Dendritic cell treated with granulocyte-macrophage colony-stimulating factor and Interleukin-4, amounts not matched to agents 40 ng/mL and 50 ng/mL, for 4 days (primary cell): ENCODE data around the gene GTF2H3.
"Not testable (repeated sequence)": the region's sequence is repeated elsewhere in the genome, so short reads cannot be mapped to it uniquely, and the experiment has no call there.

Source experiments
- H3K27ac Mint-ChIP-seq: one replicate; pipeline ENCODE4 v1.8.0; 2022; ENCODE audit warnings: mild to moderate bottlenecking, mixed read lengths
- H3K27me3 Mint-ChIP-seq: one replicate; pipeline ENCODE4 v1.8.0; 2022; ENCODE audit warnings: mild to moderate bottlenecking, mixed read lengths
- H3K36me3 Mint-ChIP-seq: one replicate; pipeline ENCODE4 v1.8.0; 2022; ENCODE audit warnings: low read depth, mixed read lengths
- H3K4me1 Mint-ChIP-seq: one replicate; pipeline ENCODE4 v1.8.0; 2022; ENCODE audit warnings: low read depth, mixed read lengths
- H3K4me3 Mint-ChIP-seq: one replicate; pipeline ENCODE4 v1.8.0; 2022; ENCODE audit warnings: mild to moderate bottlenecking, moderate library complexity, mixed read lengths
- H3K9me3 Mint-ChIP-seq: one replicate; pipeline ENCODE4 v1.8.0; 2022; ENCODE audit warnings: mixed read lengths
- intact Hi-C: fragments of 100-400 bp; cut with micrococcal nuclease; formaldehyde crosslinking; loops from one replicate; pipeline ENCODE4 v1.15.0; 2022

The GTF2H3 gene

DNA sequence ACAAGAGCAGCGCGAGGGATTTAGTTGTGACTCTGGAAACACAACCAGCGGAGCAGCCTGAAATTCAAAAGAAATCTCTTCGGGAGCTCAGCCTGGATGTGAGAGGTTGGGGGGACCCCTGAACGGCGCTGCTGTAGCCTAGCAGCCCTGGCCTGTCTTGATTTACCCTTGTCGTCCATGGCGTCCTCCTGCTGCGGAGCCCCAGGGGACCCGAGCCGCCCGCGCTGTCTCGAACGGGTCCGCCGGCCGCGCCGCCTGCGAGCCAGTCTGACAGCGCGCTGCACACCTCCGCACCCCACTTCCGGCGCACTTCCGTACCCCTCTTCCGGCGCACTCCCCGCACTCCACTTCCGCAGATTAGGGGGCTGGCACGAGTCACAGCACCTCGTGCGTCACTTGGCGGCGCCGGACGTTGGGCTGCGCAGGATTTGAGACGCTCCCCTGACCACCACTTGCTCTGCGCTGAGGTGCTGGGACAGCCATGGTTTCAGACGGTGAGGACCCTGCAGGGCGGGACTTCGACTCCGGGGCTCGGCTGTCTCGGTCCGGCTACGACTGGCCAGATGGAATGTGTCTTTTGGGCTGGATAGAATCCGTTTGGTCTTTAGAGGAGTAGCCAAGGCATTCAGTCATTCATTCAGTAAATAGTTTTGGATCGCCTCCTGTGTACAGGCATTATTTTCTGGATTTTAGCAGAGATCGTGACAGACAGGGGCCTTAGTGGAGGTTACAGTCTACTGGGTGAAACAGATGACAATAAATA lies at the start of gene GTF2H3, which contains the start of gene EIF2B1:
GTF2H3 (plus strand) TSS at position 451 of the 763 bp plus-strand sequence; CDS start at position 482, 31 bp downstream.
EIF2B1 (minus strand) TSS at position 308 of the 763 bp plus-strand sequence; CDS start at position 179, 129 bp downstream.
- Mint-ChIP-seq H3K27ac (peak within 1 kb of the TSS; percentile 98), H3K4me3 (peak within 1 kb of the TSS; percentile 96), H3K4me1 (peaks cover 20% of the 10 kb centered on the region), H3K9me3 (no peaks in the 10 kb centered on the region), H3K36me3 (peaks cover 55% of the 10 kb centered on the region), H3K27me3 (no peaks in the 10 kb centered on the region)
- intact Hi-C loops: loop anchor here (1.0 kb wide), 1 partner anchor 32 kb away; no protein-coding TSS in a partner anchor

DNA sequence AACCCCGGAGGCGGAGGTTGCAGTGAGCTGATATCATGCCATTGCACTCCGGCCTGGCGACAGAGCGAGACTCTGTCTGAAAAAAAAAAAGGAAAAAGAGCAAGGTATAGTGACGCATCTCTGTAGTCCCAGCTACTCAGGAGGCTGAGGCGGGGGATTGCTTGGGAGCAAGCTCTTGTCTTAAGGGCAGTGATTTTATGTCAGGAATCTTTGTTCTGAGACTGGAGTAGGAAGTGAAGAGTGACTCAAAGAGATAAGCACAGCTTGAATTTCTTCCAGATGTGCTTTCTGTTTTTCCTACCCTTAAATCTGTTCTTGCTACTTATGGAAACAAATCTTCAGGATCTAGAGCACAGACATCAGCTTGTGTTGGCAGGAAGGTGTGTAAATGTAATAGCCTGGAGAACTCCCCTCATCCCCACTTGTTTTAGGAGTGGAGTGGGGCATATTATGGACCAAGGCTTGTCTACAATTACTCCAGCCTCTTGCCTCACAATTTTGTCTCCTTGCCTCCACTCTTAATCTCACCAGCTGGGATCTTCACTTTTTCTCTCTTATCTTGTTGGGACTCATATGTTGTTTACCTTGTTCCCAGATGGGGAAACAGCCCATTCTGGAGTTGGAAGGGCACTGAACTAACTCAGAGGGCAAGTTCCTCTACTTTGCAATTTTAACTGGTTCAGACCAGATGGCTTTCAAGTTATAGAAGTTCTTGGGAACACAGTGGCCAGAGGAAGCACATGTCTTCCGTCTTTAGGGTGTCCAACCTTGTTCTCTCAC lies 41.7 kb upstream of the GTF2H3 start:
- no peaks in the 10 kb centered on the region for H3K9me3 Mint-ChIP-seq
- peaks cover 96% of the 10 kb centered on the region for H3K36me3 Mint-ChIP-seq
- intact Hi-C loops: no loop called here
- no peak overlapping the region for H3K27ac Mint-ChIP-seq
- peaks cover 35% of the 10 kb centered on the region for H3K4me1 Mint-ChIP-seq
- H3K27me3 Mint-ChIP-seq: no peaks in the 10 kb centered on the region
- H3K4me3 Mint-ChIP-seq: no peak overlapping the region

DNA sequence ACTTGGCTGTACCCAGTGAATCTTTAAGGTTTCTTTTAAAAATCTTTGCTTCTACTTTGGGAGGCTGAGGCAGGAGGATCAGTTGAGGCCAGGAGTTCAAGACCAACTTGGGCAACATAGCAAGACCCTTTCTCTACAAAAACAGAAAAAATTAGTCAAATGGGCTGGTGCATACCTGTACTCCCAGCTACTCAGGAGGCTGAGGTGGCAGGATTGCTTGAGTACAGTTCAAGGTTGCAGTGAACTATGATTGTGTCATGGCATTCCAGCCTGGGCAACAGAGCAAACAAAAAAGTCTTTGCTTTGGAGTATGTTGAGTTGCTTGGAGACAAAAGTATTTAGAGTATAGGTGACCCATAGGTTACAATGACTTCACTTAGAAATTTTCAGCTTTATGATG lies 37.9 kb upstream of the GTF2H3 start:
- no peaks in the 10 kb centered on the region for H3K9me3 Mint-ChIP-seq
- no peak overlapping the region for H3K27ac Mint-ChIP-seq
- H3K4me1 Mint-ChIP-seq: peaks cover 19% of the 10 kb centered on the region
- intact Hi-C loops: no loop called here
- H3K36me3 Mint-ChIP-seq: peaks cover 77% of the 10 kb centered on the region
- H3K4me3 Mint-ChIP-seq: no peak overlapping the region
- no peaks in the 10 kb centered on the region for H3K27me3 Mint-ChIP-seq

DNA sequence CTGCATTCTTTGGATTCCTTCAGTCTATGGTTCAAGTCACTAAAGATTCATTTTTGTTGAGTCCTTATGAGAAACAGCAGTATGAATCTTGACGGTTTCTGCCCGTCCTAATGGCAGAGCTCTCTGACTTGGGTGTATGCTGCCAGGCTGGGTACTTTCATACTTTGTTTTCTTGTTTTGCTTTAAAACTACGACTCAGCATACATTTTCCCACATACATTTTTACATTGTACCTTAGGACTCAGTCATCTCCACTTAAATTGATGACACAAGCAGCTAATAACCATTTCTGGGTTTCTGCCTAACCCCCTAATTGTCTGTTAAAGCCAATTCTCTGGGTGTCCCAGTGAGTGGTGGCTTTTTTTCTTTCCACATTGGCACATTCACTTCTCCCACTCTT lies 36.5 kb upstream of the GTF2H3 start:
- H3K4me1 Mint-ChIP-seq: peaks cover 10% of the 10 kb centered on the region
- no peak overlapping the region for H3K27ac Mint-ChIP-seq
- no peaks in the 10 kb centered on the region for H3K27me3 Mint-ChIP-seq
- H3K9me3 Mint-ChIP-seq: no peaks in the 10 kb centered on the region
- peaks cover 70% of the 10 kb centered on the region for H3K36me3 Mint-ChIP-seq
- intact Hi-C loops: no loop called here
- no peak overlapping the region for H3K4me3 Mint-ChIP-seq

DNA sequence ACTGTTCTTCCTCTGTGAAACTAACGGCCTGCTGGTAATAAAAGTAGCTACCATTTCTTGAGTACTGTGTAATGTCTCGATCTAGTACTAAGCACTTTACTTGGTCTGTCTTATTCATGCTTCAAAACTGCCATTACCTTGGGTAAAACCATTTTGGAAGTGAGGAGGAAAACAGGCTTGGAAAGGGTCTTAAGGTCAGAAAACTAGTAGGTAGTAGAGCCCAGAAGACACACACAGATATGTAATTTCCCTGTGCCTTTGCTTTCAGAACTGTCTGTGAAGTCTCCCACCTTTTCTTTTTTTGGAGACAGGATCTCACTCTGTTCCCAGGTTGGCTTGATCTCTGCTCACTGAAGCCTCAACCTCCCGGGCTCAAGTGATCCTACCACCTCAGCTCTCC lies 35.1 kb upstream of the GTF2H3 start:
- no peaks in the 10 kb centered on the region for H3K27me3 Mint-ChIP-seq
- H3K4me3 Mint-ChIP-seq: no peak overlapping the region
- intact Hi-C loops: no loop called here
- H3K4me1 Mint-ChIP-seq: peaks cover 18% of the 10 kb centered on the region
- H3K27ac Mint-ChIP-seq: no peak overlapping the region
- H3K36me3 Mint-ChIP-seq: peaks cover 61% of the 10 kb centered on the region
- no peaks in the 10 kb centered on the region for H3K9me3 Mint-ChIP-seq

DNA sequence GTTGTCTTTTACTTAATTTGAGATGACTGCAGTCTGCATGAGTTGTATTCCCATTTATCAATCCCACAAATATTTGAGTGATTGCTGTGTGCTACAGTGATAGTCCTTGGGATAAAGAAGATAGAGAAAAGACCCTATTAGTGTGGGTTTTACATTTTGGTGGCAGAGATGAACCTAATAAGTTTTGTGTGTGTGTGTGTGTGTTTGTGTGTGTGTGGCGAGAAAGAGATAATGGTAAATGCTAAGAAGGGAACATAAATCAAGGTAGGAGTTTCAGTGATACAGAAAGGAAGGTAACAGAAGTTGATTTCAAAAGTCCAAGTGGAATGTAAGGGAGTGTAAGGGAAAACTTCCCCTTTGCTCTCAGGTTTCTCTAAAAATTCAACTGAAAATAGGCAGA lies 34.3 kb upstream of the GTF2H3 start:
- peaks cover 18% of the 10 kb centered on the region for H3K4me1 Mint-ChIP-seq
- H3K36me3 Mint-ChIP-seq: peaks cover 61% of the 10 kb centered on the region
- no peaks in the 10 kb centered on the region for H3K9me3 Mint-ChIP-seq
- no peaks in the 10 kb centered on the region for H3K27me3 Mint-ChIP-seq
- intact Hi-C loops: no loop called here
- no peak overlapping the region for H3K27ac Mint-ChIP-seq
- no peak overlapping the region for H3K4me3 Mint-ChIP-seq

DNA sequence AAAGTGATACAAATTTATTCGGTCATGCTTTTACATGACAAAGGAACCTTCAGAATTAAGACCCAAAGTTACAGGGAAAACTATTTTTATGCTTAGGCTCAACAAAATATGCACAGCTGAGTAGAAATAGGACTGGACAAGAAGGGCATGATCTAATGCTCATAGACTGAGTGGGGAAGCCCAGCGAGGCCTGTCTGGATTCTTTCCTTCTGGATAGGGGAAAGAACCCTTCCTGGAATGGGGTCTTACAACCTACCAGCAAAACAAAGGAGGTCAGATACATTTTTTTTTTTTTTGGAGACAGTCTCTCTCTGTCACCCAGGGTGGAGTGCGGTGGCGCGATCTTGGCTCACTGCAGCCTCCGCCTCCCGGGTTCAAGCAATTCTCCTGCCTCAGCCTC lies 33.9 kb upstream of the GTF2H3 start:
- intact Hi-C loops: no loop called here
- Mint-ChIP-seq H3K27me3 (no peaks in the 10 kb centered on the region), H3K9me3 (no peaks in the 10 kb centered on the region), H3K4me3 (no peak overlapping the region), H3K27ac (no peak overlapping the region), H3K4me1 (peaks cover 18% of the 10 kb centered on the region), H3K36me3 (peaks cover 59% of the 10 kb centered on the region)

DNA sequence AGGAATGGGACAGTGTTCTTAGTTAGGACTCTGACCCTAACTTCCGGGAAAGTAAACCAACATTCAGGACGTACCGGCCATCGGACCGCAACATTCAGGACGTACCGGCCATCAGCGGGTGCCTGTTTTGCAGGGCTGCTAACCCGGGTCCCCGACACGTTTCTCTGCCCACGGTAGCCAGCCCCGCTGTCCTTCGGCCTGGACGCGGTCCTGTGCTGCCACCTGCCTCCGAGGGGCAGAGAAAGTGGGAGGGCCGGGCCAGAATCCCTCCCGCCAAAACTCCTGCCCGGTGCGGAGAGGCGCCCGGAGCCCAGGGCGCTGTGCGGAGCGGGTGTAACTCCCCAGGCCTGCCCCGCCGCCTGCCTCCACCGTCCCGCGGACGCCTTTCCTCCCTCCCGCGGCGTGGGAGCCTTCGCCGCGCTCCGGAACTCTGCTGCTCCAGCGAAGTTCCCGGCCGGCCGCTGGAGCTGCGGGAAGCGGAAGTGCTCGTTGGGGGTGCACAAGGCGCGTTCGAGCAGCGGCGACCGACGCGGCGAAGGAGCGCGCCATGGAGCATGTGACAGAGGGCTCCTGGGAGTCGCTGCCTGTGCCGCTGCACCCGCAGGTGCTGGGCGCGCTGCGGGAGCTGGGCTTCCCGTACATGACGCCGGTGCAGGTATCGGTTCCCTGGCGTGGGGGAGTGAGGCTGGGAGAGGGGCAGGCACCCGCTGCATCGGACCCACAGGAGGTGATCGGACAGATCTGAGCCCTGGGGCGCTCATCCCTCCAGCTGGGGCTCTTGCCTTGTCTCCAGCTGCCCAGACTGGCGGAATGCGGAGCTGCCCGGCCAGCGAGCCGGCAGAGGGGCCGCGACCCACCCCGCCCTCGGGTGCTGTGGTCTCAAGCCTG lies 31.8 kb upstream of the GTF2H3 start, which contains the start of gene DDX55:
DDX55 (plus strand) TSS at position 498 of the 888 bp plus-strand sequence; CDS start at position 548, 50 bp downstream.
- Mint-ChIP-seq H3K4me3 (peak within 1 kb of the TSS; percentile 92), H3K9me3 (no peaks in the 10 kb centered on the region), H3K36me3 (peaks cover 61% of the 10 kb centered on the region), H3K4me1 (peaks cover 18% of the 10 kb centered on the region), H3K27ac (peak within 1 kb of the TSS; percentile 87), H3K27me3 (no peaks in the 10 kb centered on the region)
- intact Hi-C loops: loop anchor here (1.0 kb wide), 2 partner anchors 18 to 31 kb away; partner anchors contain the start of genes EIF2B1, GTF2H3 and TMED2

DNA sequence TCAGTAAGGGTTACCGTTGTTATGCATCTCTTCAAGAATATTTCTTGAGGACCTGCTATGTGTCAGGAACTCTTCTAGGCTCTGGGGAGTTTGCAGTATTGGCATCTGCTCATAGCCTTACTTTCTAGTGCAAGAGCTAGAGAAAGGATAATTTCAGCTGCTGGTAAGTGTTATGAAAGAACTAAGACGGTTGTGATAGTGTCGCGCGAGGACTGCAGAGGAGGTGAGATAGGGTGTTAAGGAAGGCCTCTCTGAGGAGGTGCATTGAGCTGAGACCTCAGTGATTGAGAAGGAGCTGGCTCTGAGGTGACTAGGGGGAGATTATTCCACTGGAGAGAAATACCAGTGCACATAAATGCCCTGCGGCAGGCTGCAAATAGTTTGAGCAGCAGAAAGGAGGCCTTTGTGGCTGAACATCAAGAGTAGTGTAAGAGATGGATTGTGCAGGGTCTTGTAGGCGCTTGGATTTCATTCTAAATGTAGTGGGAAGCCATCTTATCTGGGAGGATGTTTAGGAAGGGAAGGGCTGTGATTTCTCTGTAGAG lies 30.9 kb upstream of the GTF2H3 start:
- peak overlapping the region; percentile 92 for H3K4me3 Mint-ChIP-seq
- peaks cover 18% of the 10 kb centered on the region for H3K4me1 Mint-ChIP-seq
- H3K9me3 Mint-ChIP-seq: no peaks in the 10 kb centered on the region
- peak overlapping the region; percentile 87 for H3K27ac Mint-ChIP-seq
- H3K27me3 Mint-ChIP-seq: no peaks in the 10 kb centered on the region
- intact Hi-C loops: loop anchor here (1.0 kb wide), 1 partner anchor 18 kb away; the partner anchor contains the start of gene TMED2
- H3K36me3 Mint-ChIP-seq: peaks cover 61% of the 10 kb centered on the region

DNA sequence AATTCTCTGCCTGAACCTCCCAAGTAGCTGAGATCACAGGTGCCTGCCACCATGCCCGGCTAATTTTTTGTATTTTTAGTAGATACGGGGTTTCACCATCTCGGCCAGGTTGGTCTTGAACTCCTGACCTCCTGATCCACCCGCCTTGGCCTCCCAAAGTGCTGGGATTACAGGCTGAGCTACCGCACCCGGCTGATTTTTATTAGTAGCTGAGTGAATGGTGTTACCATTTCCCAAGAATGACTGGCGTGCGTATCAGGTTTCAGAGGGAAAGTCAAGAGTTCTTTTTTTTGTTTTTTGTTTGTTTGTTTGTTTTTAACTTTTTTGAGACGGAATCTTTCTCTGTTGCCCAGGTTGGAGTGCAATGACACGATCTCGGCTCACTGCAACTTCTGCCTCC lies 30.1 kb upstream of the GTF2H3 start:
- intact Hi-C loops, H3K4me3 Mint-ChIP-seq, H3K27me3 Mint-ChIP-seq, H3K27ac Mint-ChIP-seq, H3K9me3 Mint-ChIP-seq: not testable (repeated sequence)
- H3K36me3 Mint-ChIP-seq: peaks cover 61% of the 10 kb centered on the region
- H3K4me1 Mint-ChIP-seq: peaks cover 18% of the 10 kb centered on the region

DNA sequence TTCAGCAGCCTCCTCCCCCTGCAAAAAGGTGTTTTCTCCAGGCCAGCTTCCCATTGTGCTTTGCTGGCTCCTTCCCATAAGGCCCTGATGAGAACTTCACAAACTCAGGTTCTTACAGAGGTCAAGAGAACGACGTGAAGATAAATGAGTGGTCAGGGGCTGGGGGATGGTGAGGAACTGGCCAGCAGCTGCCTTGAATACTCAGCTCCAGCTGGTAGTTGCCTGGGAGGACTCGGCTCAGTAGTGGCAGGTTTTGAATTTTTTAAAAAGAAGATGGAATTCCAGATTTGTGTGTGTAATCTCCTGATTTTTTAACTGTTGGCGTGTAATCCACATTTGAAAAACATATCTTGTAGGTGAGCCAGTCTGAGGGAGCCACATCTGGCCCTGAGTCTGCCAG lies 25.9 kb upstream of the GTF2H3 start:
- Mint-ChIP-seq H3K27ac (peak overlapping the region; percentile 33), H3K36me3 (peaks cover 89% of the 10 kb centered on the region), H3K27me3 (no peaks in the 10 kb centered on the region), H3K4me3 (no peak overlapping the region), H3K9me3 (no peaks in the 10 kb centered on the region), H3K4me1 (peaks cover 6% of the 10 kb centered on the region)
- intact Hi-C loops: no loop called here

DNA sequence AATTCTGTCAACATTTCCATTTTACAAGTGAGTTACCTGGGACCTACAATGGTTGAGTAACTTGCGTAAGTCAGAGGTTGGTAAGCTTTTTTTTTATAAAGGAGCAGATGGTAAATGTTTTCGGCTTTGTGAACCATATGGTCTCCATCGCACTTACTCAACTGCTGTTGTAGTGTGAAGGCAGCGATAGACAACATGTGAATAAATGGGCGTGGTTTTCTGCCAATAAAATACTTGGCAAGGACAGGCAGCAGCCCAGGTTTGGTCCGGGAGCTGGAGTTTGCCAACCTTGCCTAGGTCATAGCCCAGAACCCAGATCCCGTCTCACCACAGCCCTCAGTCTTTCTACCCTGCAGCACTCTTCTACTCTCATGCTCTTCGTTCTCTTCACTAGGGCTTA lies 25.4 kb upstream of the GTF2H3 start:
- peaks cover 2% of the 10 kb centered on the region for H3K4me1 Mint-ChIP-seq
- H3K9me3 Mint-ChIP-seq: no peaks in the 10 kb centered on the region
- intact Hi-C loops: no loop called here
- H3K36me3 Mint-ChIP-seq: peaks cover 93% of the 10 kb centered on the region
- no peaks in the 10 kb centered on the region for H3K27me3 Mint-ChIP-seq
- no peak overlapping the region for H3K4me3 Mint-ChIP-seq
- H3K27ac Mint-ChIP-seq: peak overlapping the region; percentile 33

DNA sequence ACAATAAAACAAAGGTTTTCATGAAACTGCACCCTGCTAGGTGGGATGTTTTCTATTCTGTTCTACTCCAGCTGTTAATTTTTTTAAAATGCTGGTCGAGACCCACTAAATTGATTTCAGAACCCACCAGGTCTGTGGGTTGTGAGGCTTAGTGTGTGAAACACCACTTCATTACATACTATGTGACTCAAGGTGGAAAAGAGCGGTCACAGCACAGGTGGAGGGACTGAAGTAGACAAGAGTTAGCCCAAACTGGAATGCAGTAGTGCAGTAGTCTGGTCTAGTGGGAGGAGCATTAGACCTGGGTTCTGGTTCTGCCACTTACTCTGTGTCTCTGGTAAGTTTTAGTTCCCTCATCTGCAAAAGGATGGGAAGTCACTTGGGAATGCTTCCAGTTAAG lies 19.5 kb upstream of the GTF2H3 start:
- H3K27ac Mint-ChIP-seq: no peak overlapping the region
- no peaks in the 10 kb centered on the region for H3K9me3 Mint-ChIP-seq
- no peak overlapping the region for H3K4me3 Mint-ChIP-seq
- no peaks in the 10 kb centered on the region for H3K4me1 Mint-ChIP-seq
- intact Hi-C loops: no loop called here
- H3K27me3 Mint-ChIP-seq: no peaks in the 10 kb centered on the region
- H3K36me3 Mint-ChIP-seq: peaks cover 100% of the 10 kb centered on the region
